Measurements from ENCODE around the gene TTF1. TPM values are rescaled to one million over a fixed set of nuclear protein-coding genes. Genes with fewer than 3 reads are reported as not detected.

Gene TTF1
- total RNA-seq, 4 donors from 2014 or later = 6.4 to 14.2 (median 9.4) TPM

- no peak overlapping the region for H3K27ac ChIP-seq
- no peaks in the 10 kb centered on the region for H3K9me3 ChIP-seq
- H3K4me3 ChIP-seq = no peak overlapping the region
- peaks cover 7 to 27% (median 18%) of the 10 kb centered on the region in 4 donors for H3K4me1 ChIP-seq
- TF ChIP-seq POLR2A (IDR thresholded peaks at IDR 0.05) (no peak), POLR2AphosphoS5 (IDR thresholded peaks at IDR 0.05) (no peak), CTCF (IDR thresholded peaks at IDR 0.05) (no peak), EP300 (IDR thresholded peaks at IDR 0.05; ENCODE audit: low read depth) (no peak)
- 93% methylated on average over 3 to 26 of the region's 26 CpGs for WGBS, 2 donors (ENCODE audit: low coverage in 1 of 2)
- H3K36me3 ChIP-seq = peaks cover 0 to 16% (median 6%) of the 10 kb centered on the region in 4 donors
- in situ Hi-C loops (cut with MboI; ENCODE audit: low pct_ligation_motif_present in 1 of 4, low pct_unique_long_range_greater_than_20kb in 1 of 4, low sequenced_read_pairs in 3 of 4) = no loop called here
- no peaks in the 10 kb centered on the region for H3K27me3 ChIP-seq
- DNase-seq = no peak
- intact Hi-C loops (cut with DNase I; ENCODE audit: low total_unique reads) = no loop called here
Observed at GRCh38 chr9:132356324-132356924, 50.2 kb downstream of the TTF1 start.

- Histone ChIP-seq H3K27ac (peak within 1 kb of the TSS; percentile 88 to 100 (median 95)), H3K27me3 (no peaks in the 10 kb centered on the region), H3K36me3 (peaks cover 0 to 29% (median 8%) of the 10 kb centered on the region in 4 donors), H3K4me1 (peaks cover 10 to 42% (median 28%) of the 10 kb centered on the region in 4 donors), H3K9me3 (no peaks in the 10 kb centered on the region), H3K4me3 (peak within 1 kb of the TSS; percentile 50 to 100 (median 84))
- DNase-seq = peak; percentile 98
- in situ Hi-C loops (cut with MboI; ENCODE audit: low pct_ligation_motif_present in 1 of 4, low pct_unique_long_range_greater_than_20kb in 1 of 4, low sequenced_read_pairs in 3 of 4) = no loop called here
- 0% methylated on average over 70 of the region's 82 CpGs; no CpG with 5 or more reads in 1 of the 2 donors for WGBS, 2 donors (ENCODE audit: low coverage in 1 of 2)
- TF ChIP-seq POLR2A (IDR thresholded peaks at IDR 0.05) (peak; percentile 97), CTCF (IDR thresholded peaks at IDR 0.05) (peak in 1 of 5 experiments; percentile 36), POLR2AphosphoS5 (IDR thresholded peaks at IDR 0.05) (peak; percentile 95 to 97 (median 96)), EP300 (IDR thresholded peaks at IDR 0.05; ENCODE audit: low read depth) (no peak)
- intact Hi-C loops (cut with DNase I; ENCODE audit: low total_unique reads) = no loop called here
Observed at GRCh38 chr9:132354637-132355355, 51.8 kb downstream of the TTF1 start, which contains the start of gene SETX. SETX (minus strand) TSS chr9:132354986; CDS start chr9:132349428, 5,558 bp downstream.

GRCh38 chr9:132351404-132352045 is 55.1 kb downstream of the TTF1 start:
- 56 to 69% methylated on average over 3 of the region's 3 CpGs for WGBS, 2 donors (ENCODE audit: low coverage in 1 of 2)
- TF ChIP-seq EP300 (IDR thresholded peaks at IDR 0.05; ENCODE audit: low read depth) (no peak), POLR2AphosphoS5 (IDR thresholded peaks at IDR 0.05) (no peak), POLR2A (IDR thresholded peaks at IDR 0.05) (no peak), CTCF (IDR thresholded peaks at IDR 0.05) (no peak)
- peak overlapping the region in 1 of 4 donors; percentile 36 for H3K4me3 ChIP-seq
- no peak for DNase-seq
- H3K9me3 ChIP-seq = no peaks in the 10 kb centered on the region
- H3K27me3 ChIP-seq = no peaks in the 10 kb centered on the region
- H3K4me1 ChIP-seq = peaks cover 10 to 43% (median 28%) of the 10 kb centered on the region in 4 donors
- H3K27ac ChIP-seq = peak overlapping the region; percentile 41 to 64 (median 52)
- intact Hi-C loops (cut with DNase I; ENCODE audit: low total_unique reads) = no loop called here
- in situ Hi-C loops (cut with MboI; ENCODE audit: low pct_ligation_motif_present in 1 of 4, low pct_unique_long_range_greater_than_20kb in 1 of 4, low sequenced_read_pairs in 3 of 4) = no loop called here
- peaks cover 0 to 53% (median 19%) of the 10 kb centered on the region in 4 donors for H3K36me3 ChIP-seq

GRCh38 chr9:132350861-132351315 is 55.8 kb downstream of the TTF1 start:
- Histone ChIP-seq H3K4me3 (peak overlapping the region in 1 of 4 donors; percentile 36), H3K27me3 (no peaks in the 10 kb centered on the region), H3K27ac (peak overlapping the region; percentile 41 to 64 (median 52)), H3K9me3 (no peaks in the 10 kb centered on the region), H3K4me1 (peaks cover 10 to 43% (median 28%) of the 10 kb centered on the region in 4 donors), H3K36me3 (peaks cover 0 to 59% (median 23%) of the 10 kb centered on the region in 4 donors)
- WGBS, 2 donors (ENCODE audit: low coverage in 1 of 2) = 37 to 40% methylated on average over 6 of the region's 6 CpGs
- intact Hi-C loops (cut with DNase I; ENCODE audit: low total_unique reads) (no loop called here), in situ Hi-C loops (cut with MboI; ENCODE audit: low pct_ligation_motif_present in 1 of 4, low pct_unique_long_range_greater_than_20kb in 1 of 4, low sequenced_read_pairs in 3 of 4) (no loop called here)
- TF ChIP-seq POLR2AphosphoS5 (IDR thresholded peaks at IDR 0.05) = no peak
- no peak for TF ChIP-seq POLR2A (IDR thresholded peaks at IDR 0.05)
- no peak for TF ChIP-seq EP300 (IDR thresholded peaks at IDR 0.05; ENCODE audit: low read depth)
- DNase-seq = no peak
